Motor neuron (in vitro differentiated cells): ENCODE results near the gene LRRC27. TPM values are rescaled to one million over a fixed set of nuclear protein-coding genes. Genes with fewer than 3 reads are reported as not detected.

Experiments
- ATAC-seq, 8 experiments: fragments of 200-7000 bp; cut with Tn5 transposase; replicated peaks in 6 of 8; 2 replicates each; pipeline ENCODE4 v1.8.0; 2021; ENCODE audit warnings: mild to moderate bottlenecking in 8 of 8, moderate library complexity in 8 of 8
- H3K27ac ChIP-seq, 2 donors: fragments of 250-450 bp; sonication (Bioruptor Pico); 2 replicates each; pipeline ENCODE4 v1.9.0; 2021; ENCODE audit warnings: antibody characterized with exemption in 2 of 2, mild to moderate bottlenecking in 2 of 2, moderate library complexity in 1 of 2
- H3K4me1 ChIP-seq, 2 donors: fragments of 250-450 bp; sonication (Bioruptor Pico); replicated peaks in 1 of 2; 2 replicates each; pipeline ENCODE4 v1.6.1; 2021; ENCODE audit warnings: antibody characterized with exemption in 2 of 2, mild to moderate bottlenecking in 2 of 2, moderate library complexity in 1 of 2
- H3K4me3 ChIP-seq, 5 donors: fragments of 250-450 bp; sonication (Bioruptor Pico); 2 replicates each; pipeline ENCODE4 v1.9.0; 2021; ENCODE audit warnings: antibody characterized with exemption in 5 of 5, mild to moderate bottlenecking in 5 of 5, moderate library complexity in 4 of 5
- WGBS, 10 experiments: fragments of 450-650 bp; shearing (Covaris generic); methylation state at CpG; one replicate each; pipeline ENCODE4 v1.0.0; 2022; 5-methylcytosine and 5-hydroxymethylcytosine counted together
- in situ Hi-C, 9 experiments: fragments of 400-800 bp; cut with MboI; loops; one replicate each; pipeline ENCODE4 v1.15.0; 2021; ENCODE audit warnings: low sequenced_read_pairs in 9 of 9, low pct_unique_long_range_greater_than_20kb in 2 of 9; ENCODE audit not compliant: unreplicated experiment in 9 of 9
- total RNA-seq, 8 experiments: library from RNA; unstranded; fragments of 300-600 nt; gene quantifications; 2 replicates each; pipeline versions ENCODE4 v1.2.3 to v1.2.4, GENCODE V29; 2022

LRRC27 gene
- total RNA-seq, 8 experiments from 2014 or later: 7.2 to 21.5 (median 15.1) TPM

DNA sequence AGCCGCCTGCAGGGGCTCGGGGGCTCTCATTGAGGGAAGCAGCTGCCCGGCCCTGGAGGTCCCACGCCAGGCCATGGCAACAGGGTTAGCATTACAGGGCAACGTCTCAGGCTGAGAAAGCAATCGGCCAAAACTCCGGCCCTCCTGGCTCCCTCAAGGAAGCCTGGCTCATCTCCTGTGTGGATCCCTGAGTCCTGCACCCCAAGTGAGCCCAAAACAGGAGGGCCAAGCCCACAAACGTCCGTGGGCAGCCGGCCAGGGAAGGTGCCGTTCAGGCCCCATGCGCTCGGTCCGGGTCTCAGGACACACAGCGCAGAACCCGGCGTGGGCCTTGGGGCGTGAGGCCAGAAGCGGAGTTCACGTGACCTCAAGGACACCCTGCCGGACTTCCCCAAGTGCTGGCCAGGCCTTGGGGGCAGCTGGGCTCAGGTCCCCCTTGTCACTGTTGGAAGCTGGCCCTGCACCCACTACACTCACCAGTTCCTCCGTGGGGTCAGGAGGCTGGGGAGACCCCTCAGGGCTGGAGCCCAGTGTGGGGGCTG is 57.0 kb downstream of the LRRC27 start:
- WGBS, 10 experiments: 20 to 80% methylated on average over 1 of the region's 22 CpGs; no CpG with 5 or more reads in 8 of the 10 experiments
- ATAC-seq: peak in 3 of 8 experiments; percentile 1 to 28 (median 4)
- Histone ChIP-seq H3K4me3 (no peak overlapping the region), H3K27ac (no peak overlapping the region), H3K4me1 (peaks cover 12 to 20% of the 10 kb centered on the region in 2 donors)
- in situ Hi-C loops: loop anchor here in 2 of 9 experiments (10.0 to 25.0 kb wide), 2 partner anchors 66 to 248 kb away; no protein-coding TSS in a partner anchor

DNA sequence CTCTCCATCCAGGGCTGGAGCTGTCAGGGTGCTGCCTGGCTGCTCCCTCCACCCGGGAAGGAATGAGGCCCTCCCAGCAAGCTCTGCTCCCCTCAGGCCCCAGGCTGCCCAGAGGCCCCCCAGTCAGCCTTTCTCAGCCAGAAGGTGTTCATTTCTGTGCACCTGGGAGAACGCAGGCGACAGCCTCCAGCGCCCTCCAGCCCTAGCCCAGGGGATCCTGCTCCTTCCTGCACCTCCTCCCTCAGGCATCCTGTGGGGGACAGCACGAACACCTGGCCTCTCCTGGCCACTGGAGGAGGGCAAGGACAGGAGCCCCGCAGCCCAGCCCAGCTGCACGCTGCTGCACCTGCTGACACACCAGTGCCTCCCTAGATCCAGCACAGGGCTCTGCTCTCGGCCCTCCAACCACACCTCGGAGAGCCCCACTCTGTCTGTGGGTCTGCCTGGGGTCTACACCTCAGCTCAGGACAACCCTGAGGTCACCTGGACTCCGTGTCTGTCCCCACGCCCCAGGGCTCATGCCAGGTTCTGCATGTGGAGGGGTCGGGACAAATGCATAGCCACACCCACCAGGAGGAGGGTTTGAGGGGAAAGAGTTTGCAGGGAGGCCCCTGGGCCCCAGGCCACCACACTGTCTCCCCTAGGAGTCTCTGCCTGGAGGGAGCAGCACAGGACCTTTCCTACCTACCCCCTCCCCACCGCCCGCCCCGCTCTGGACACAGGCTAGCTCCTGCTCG is 57.6 kb downstream of the LRRC27 start:
- 63 to 100% (median 80%) methylated on average over 1 to 3 of the region's 16 CpGs; no CpG with 5 or more reads in 7 of the 10 experiments for WGBS, 10 experiments
- in situ Hi-C loops: loop anchor here in 3 of 9 experiments (10.0 to 25.0 kb wide), 3 partner anchors 55 to 248 kb away; no protein-coding TSS in a partner anchor
- no peak overlapping the region for H3K4me3 ChIP-seq
- no peak overlapping the region for H3K27ac ChIP-seq
- peaks cover 12 to 20% of the 10 kb centered on the region in 2 donors for H3K4me1 ChIP-seq
- peak in 5 of 8 experiments; percentile 5 to 17 (median 14) for ATAC-seq

DNA sequence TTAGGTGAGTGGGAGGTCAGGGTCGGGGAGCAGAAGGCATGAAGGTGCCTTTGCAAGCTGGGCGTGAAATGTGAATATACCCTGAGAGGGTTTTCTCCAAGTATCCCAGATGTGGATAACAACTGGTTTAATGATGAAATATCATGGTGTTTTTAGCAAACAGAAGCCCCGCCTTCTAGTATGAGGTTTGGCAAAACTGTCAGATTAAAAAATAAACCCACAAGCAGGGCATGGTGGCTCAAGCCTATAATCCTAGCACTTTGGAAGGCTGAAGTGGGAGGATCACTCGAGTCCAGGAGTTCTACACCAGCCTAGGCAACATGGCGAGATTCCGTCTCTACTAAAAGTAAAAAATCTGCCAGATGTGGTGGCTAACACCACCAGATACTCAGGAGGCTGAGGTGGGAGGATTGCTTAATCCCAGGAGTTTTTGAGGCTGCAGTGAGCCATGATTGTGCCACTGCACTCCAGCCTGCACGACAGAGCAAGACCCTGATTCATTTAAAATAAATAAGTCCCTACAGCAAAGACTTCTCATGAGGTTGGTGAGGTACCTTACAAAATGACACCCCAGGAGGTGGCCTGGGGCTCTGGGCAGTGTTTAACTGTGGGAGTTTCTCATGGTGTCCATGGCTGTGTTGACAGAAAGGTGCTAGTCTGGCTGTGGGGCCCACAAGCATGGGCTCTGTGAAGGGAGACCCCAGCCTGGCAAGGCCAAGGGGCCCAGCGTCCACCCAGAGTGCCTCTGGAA is 58.4 kb downstream of the LRRC27 start:
- Histone ChIP-seq H3K4me1 (peaks cover 12 to 20% of the 10 kb centered on the region in 2 donors), H3K27ac (no peak overlapping the region), H3K4me3 (no peak overlapping the region)
- ATAC-seq: no peak
- WGBS, 10 experiments: 0 to 93% (median 80%) methylated on average over 2 to 6 of the region's 8 CpGs; no CpG with 5 or more reads in 2 of the 10 experiments
- in situ Hi-C loops: loop anchor here in 2 of 9 experiments (10.0 to 25.0 kb wide), 2 partner anchors 54 to 247 kb away; no protein-coding TSS in a partner anchor

GRCh38 chr10:132390921-132391675 is 59.1 kb downstream of the LRRC27 start:
- in situ Hi-C loops: loop anchor here in 2 of 9 experiments (10.0 to 25.0 kb wide), 2 partner anchors 54 to 246 kb away; no protein-coding TSS in a partner anchor
- 29 to 92% (median 80%) methylated on average over 1 to 7 of the region's 19 CpGs; no CpG with 5 or more reads in 1 of the 10 experiments for WGBS, 10 experiments
- Histone ChIP-seq H3K27ac (no peak overlapping the region), H3K4me1 (peaks cover 19 to 26% of the 10 kb centered on the region in 2 donors), H3K4me3 (no peak overlapping the region)
- ATAC-seq: no peak

DNA sequence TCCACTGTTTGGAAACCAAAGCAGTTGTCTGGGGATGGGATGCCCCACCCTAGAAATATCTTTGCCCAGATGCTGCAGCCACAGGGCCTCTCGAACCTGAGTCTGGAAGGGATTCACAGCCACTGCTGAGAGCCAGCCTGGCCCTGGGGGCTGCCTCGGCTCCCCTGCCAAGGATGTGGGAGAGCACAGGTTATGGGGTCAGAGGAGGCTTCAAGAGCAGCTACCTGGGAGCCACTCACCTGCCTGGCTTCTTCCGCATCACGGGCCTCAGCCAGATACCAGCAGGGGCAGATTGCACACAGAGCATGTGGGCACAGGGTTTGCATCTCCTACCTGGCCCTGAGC is 59.7 kb downstream of the LRRC27 start:
- Histone ChIP-seq H3K4me1 (peaks cover 21 to 26% of the 10 kb centered on the region in 2 donors), H3K27ac (no peak overlapping the region), H3K4me3 (no peak overlapping the region)
- in situ Hi-C loops: loop anchor here in 2 of 9 experiments (10.0 to 25.0 kb wide), 2 partner anchors 53 to 246 kb away; no protein-coding TSS in a partner anchor
- no peak for ATAC-seq
- WGBS, 10 experiments: 78 to 94% (median 84%) methylated on average over 1 to 3 of the region's 4 CpGs; no CpG with 5 or more reads in 7 of the 10 experiments

DNA sequence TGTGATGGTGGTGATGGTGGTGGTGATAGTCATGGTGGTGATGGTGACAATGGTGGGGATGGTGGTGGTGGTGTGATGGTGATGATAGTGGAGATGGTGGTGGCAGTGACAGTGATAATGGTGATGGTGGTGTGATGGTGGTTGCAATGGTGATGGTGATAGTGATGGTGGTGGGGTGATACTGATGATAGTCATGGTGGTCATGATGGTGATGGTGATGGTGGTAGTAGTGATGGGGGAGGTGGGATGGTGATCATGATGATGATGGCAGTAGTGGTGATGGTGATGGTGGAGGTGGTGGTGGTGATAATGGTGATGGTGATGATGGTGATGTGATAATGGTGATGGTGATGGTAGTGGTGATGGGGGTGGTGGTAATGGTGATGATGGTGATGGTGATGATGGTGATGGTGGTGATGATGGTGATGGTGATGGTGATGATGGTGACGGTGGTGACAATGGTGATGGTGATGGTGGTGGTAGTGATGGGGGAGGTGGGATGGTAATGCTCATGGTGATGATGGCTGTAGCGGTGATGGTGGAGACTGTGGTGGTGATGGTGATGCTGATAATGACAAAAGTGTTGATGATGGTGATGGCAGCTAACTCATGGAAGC is 60.3 kb downstream of the LRRC27 start:
- Histone ChIP-seq H3K4me1 (peaks cover 21 to 26% of the 10 kb centered on the region in 2 donors), H3K27ac (no peak overlapping the region), H3K4me3 (no peak overlapping the region)
- no peak for ATAC-seq
- WGBS, 10 experiments: 75 to 100% (median 86%) methylated on average over 1 to 2 of the region's 2 CpGs; no CpG with 5 or more reads in 4 of the 10 experiments
- in situ Hi-C loops: loop anchor here in 2 of 9 experiments (10.0 to 25.0 kb wide), 2 partner anchors 53 to 245 kb away; no protein-coding TSS in a partner anchor

- H3K4me1 ChIP-seq: peaks cover 18 to 23% of the 10 kb centered on the region in 2 donors
- no peak overlapping the region for H3K4me3 ChIP-seq
- in situ Hi-C loops: loop anchor here in 2 of 9 experiments (10.0 to 25.0 kb wide), 2 partner anchors 52 to 244 kb away; no protein-coding TSS in a partner anchor
- no peak overlapping the region for H3K27ac ChIP-seq
- ATAC-seq: no peak
- WGBS, 10 experiments: 70 to 91% (median 83%) methylated on average over 1 to 10 of the region's 12 CpGs; no CpG with 5 or more reads in 5 of the 10 experiments
These were observed 61.1 kb downstream of the LRRC27 start for GRCh38 chr10:132392811-132393694.

DNA sequence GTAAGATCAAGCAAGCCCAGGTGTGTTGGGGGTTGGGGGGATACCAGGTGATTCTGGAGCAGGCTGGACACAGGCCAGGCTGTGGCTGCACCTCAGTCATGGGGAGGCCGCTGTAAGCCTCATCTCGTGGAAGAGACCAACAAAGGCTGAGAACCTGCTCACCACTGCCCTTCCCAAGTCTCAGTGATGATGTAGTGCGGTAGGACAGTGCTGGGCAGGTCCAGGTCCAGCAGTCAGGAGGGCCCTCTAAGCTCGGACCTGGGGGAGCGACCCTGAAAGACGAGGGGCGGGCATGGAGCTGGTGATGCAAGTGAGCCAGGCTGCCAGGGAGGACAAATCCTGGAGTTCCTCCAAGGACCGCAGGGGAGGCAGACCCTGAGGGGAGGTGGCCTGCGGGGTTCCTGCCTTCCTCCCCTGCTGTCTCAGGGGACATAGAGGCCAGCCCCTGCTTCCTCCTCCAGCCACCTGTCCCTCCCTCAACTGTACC is 61.7 kb downstream of the LRRC27 start:
- ATAC-seq: no peak
- in situ Hi-C loops: loop anchor here in 2 of 9 experiments (10.0 to 25.0 kb wide), 2 partner anchors 51 to 244 kb away; no protein-coding TSS in a partner anchor
- no peak overlapping the region for H3K27ac ChIP-seq
- H3K4me1 ChIP-seq: peaks cover 25 to 29% of the 10 kb centered on the region in 2 donors
- no peak overlapping the region for H3K4me3 ChIP-seq
- WGBS, 10 experiments: 57 to 83% methylated on average over 1 to 3 of the region's 9 CpGs; no CpG with 5 or more reads in 8 of the 10 experiments

DNA sequence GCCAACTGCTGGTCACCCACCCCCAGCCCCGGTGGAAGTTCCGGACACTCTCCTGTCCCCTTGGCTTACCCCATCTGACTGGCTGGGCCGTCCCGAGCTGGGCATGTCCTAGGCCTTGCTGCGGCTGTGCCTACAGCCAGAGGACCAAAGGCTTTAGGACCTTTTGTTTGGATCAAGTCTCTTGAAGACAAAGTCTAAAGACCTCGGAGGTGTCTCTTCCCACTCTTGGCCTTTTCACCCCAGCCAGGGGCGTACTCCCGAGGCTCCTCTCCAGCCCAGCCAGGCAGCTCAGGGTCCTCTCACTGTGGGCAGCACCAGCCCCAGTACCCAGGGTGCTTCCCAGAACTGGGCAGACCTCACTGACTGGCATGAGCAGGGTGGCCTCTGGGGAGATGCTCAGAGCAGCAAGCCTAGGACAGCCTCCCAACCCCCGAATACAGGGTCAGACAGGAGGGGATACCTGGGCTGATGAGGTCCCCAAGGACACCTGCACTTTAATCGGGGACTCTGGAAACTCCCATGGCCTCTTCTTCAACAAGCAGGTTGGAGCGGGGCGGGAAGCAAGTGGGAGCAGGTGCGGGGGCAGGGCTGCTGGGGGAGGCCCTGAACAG is 62.3 kb downstream of the LRRC27 start:
- 79 to 100% (median 80%) methylated on average over 1 to 3 of the region's 13 CpGs; no CpG with 5 or more reads in 5 of the 10 experiments for WGBS, 10 experiments
- in situ Hi-C loops: loop anchor here in 2 of 9 experiments (10.0 to 25.0 kb wide), 2 partner anchors 50 to 243 kb away; no protein-coding TSS in a partner anchor
- no peak overlapping the region for H3K27ac ChIP-seq
- H3K4me3 ChIP-seq: no peak overlapping the region
- ATAC-seq: no peak
- H3K4me1 ChIP-seq: peaks cover 21 to 26% of the 10 kb centered on the region in 2 donors

DNA sequence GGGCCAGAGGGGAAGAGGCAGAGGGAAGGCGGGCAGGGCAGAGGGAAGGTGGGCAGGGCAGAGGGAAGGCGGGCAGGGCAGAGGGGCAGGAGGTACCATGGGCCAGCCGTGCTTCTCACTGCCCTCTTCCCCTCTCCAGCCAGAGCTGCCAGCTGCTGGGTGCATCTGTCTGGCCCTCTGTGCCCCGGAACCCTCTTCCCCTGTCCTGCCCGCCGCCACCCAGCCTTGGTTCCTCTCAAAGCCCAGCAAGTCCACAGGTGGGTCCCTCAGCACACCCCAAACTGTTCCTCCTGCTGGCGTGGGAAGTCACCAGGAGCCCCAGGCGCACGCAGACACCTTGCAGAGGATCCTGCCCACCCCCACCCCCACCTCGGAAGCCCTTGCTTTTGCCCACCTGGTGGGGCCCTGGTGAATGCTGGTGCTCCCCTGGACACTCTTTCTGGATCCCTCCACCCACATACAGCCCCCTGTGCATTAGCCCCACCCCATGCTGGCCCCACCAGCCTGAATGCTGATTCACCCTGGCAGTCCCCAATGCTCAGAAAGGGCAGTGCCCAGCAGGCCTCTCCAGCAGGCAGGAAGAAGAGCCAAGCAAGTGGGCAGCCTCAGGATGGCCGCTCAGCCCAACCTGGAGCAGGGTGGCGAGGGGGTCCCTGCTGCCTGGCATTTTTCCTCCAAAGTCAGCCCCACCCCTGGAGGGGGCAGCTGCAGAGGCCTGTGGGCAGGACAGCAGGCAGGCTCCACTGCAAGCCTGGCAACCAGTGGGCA is 63.1 kb downstream of the LRRC27 start:
- Histone ChIP-seq H3K4me3 (peak overlapping the region in 1 of 5 donors; percentile 91), H3K27ac (peak overlapping the region in 1 of 2 donors; percentile 92), H3K4me1 (peaks cover 19 to 20% of the 10 kb centered on the region in 2 donors)
- ATAC-seq: no peak
- in situ Hi-C loops: loop anchor here in 2 of 9 experiments (10.0 to 25.0 kb wide), 2 partner anchors 50 to 242 kb away; no protein-coding TSS in a partner anchor
- 92% methylated on average over 2 of the region's 12 CpGs; no CpG with 5 or more reads in 9 of the 10 experiments for WGBS, 10 experiments
